CD8-positive, alpha-beta memory T cell (primary cell): ENCODE measurements around the gene SLC13A3. TPM values are rescaled to one million over a fixed set of nuclear protein-coding genes. Genes with fewer than 3 reads are reported as not detected.

Experiments used
- CTCF ChIA-PET: fragments of 350-600 bp; sonication (Branson Sonifier 250); formaldehyde crosslinking; loops from one replicate; lab custom pipeline; 2021; ENCODE audit warnings: antibody characterized with exemption; lab: Charles Lee
- POLR2A ChIA-PET: fragments of 350-600 bp; sonication (Branson Sonifier 250); formaldehyde crosslinking; loops from one replicate; lab custom pipeline; 2021; ENCODE audit warnings: antibody characterized with exemption; lab: Charles Lee
- DNase-seq, 5 donors: peaks; one replicate each; pipeline versions ENCODE4 v3.0.0 to v3.0.0-alpha.2; 2020 to 2022; ENCODE audit warnings: mixed read lengths in 1 of 5
- H3K27ac ChIP-seq: one replicate; pipeline ENCODE4 v1.7.0; 2013; ENCODE audit warnings: low read depth, mild to moderate bottlenecking, low read length, moderate library complexity
- H3K27me3 ChIP-seq: 2 replicates; pipeline ENCODE4 v1.7.0; 2013; ENCODE audit warnings: low read length, mild to moderate bottlenecking; ENCODE audit not compliant: insufficient read depth, poor library complexity, severe bottlenecking
- H3K36me3 ChIP-seq: 2 replicates; pipeline ENCODE4 v1.7.0; 2013; ENCODE audit warnings: mild to moderate bottlenecking, low read length, moderate library complexity; ENCODE audit not compliant: insufficient read depth
- H3K4me1 ChIP-seq: 2 replicates; pipeline ENCODE4 v1.7.0; 2013; ENCODE audit warnings: mild to moderate bottlenecking, low read length, moderate library complexity; ENCODE audit not compliant: insufficient read depth
- H3K4me3 ChIP-seq: 2 replicates; pipeline ENCODE4 v1.7.0; 2013; ENCODE audit warnings: mild to moderate bottlenecking, low read length
- H3K9me3 ChIP-seq: 2 replicates; pipeline ENCODE4 v1.7.0; 2013; ENCODE audit warnings: mild to moderate bottlenecking, low read length
- H3K27ac Mint-ChIP-seq, 8 donors: one replicate each; pipeline ENCODE4 v1.8.0; 2020 to 2021; ENCODE audit warnings: mixed read lengths in 8 of 8, mild to moderate bottlenecking in 6 of 8, inconsistent platforms in 3 of 8, moderate library complexity in 3 of 8
- H3K27me3 Mint-ChIP-seq, 2 donors: one replicate each; pipeline ENCODE4 v1.8.0; 2020 to 2021; ENCODE audit warnings: mixed read lengths in 2 of 2, mild to moderate bottlenecking in 1 of 2, moderate library complexity in 1 of 2
- H3K36me3 Mint-ChIP-seq, 3 donors: one replicate each; pipeline ENCODE4 v1.8.0; 2020 to 2021; ENCODE audit warnings: mixed read lengths in 3 of 3, inconsistent platforms in 1 of 3, mild to moderate bottlenecking in 1 of 3
- H3K4me1 Mint-ChIP-seq, 3 donors: one replicate each; pipeline ENCODE4 v1.8.0; 2020 to 2021; ENCODE audit warnings: mixed read lengths in 3 of 3, inconsistent platforms in 1 of 3, mild to moderate bottlenecking in 1 of 3
- H3K4me3 Mint-ChIP-seq, 7 donors: one replicate each; pipeline ENCODE4 v1.8.0; 2020 to 2021; ENCODE audit warnings: mixed read lengths in 7 of 7, mild to moderate bottlenecking in 6 of 7, moderate library complexity in 4 of 7, inconsistent platforms in 2 of 7
- H3K9me3 Mint-ChIP-seq, 5 donors: one replicate each; pipeline ENCODE4 v1.8.0; 2020 to 2022; ENCODE audit warnings: mixed read lengths in 5 of 5, mild to moderate bottlenecking in 3 of 5, moderate library complexity in 2 of 5, inconsistent platforms in 1 of 5
- polyA plus RNA-seq: library from polyadenylated mRNA; unstranded; fragments of 300-500 nt; fragmentation: Illumina TruSeq; gene quantifications from one replicate; pipeline ENCODE4 v1.2.3, GENCODE V29; 2021
- total RNA-seq, 2 experiments: library from RNA; stranded (reverse); gene quantifications; one replicate each; pipeline ENCODE4 v1.2.3, GENCODE V29; 2021

Gene SLC13A3
- total and polyA plus RNA-seq, 3 experiments from 2014 or later, result 0.11 TPM; not detected in 2

GRCh38 chr20:46572153-46572552 is 79.1 kb downstream of the SLC13A3 start:
- POLR2A ChIA-PET, result no interaction called here
- H3K9me3 Mint-ChIP-seq, result no peaks in the 10 kb centered on the region
- H3K4me3 Mint-ChIP-seq, result no peak overlapping the region
- Histone ChIP-seq H3K27ac (no peak overlapping the region), H3K4me3 (no peak overlapping the region), H3K27me3 (no peaks in the 10 kb centered on the region), H3K9me3 (no peaks in the 10 kb centered on the region), H3K4me1 (no peaks in the 10 kb centered on the region), H3K36me3 (no peaks in the 10 kb centered on the region)
- H3K36me3 Mint-ChIP-seq, result no peaks in the 10 kb centered on the region
- H3K27ac Mint-ChIP-seq, result no peak overlapping the region
- CTCF ChIA-PET, result no interaction called here
- no peaks in the 10 kb centered on the region for H3K4me1 Mint-ChIP-seq
- peaks cover 8 to 11% of the 10 kb centered on the region in 2 donors for H3K27me3 Mint-ChIP-seq
- no peak for DNase-seq

GRCh38 chr20:46571418-46571817 is 79.8 kb downstream of the SLC13A3 start:
- H3K27ac ChIP-seq, result no peak overlapping the region

GRCh38 chr20:46570956-46571355 is 80.3 kb downstream of the SLC13A3 start:
- POLR2A ChIA-PET, result no interaction called here
- no peaks in the 10 kb centered on the region for H3K4me1 Mint-ChIP-seq
- Histone ChIP-seq H3K36me3 (no peaks in the 10 kb centered on the region), H3K4me1 (no peaks in the 10 kb centered on the region), H3K9me3 (no peaks in the 10 kb centered on the region), H3K4me3 (no peak overlapping the region), H3K27ac (no peak overlapping the region), H3K27me3 (no peaks in the 10 kb centered on the region)
- CTCF ChIA-PET, result no interaction called here
- no peaks in the 10 kb centered on the region for H3K36me3 Mint-ChIP-seq
- DNase-seq, result no peak
- H3K27me3 Mint-ChIP-seq, result peaks cover 6 to 11% of the 10 kb centered on the region in 2 donors
- no peaks in the 10 kb centered on the region for H3K9me3 Mint-ChIP-seq
- H3K4me3 Mint-ChIP-seq, result no peak overlapping the region
- H3K27ac Mint-ChIP-seq, result no peak overlapping the region

More at GRCh38 chr20:46571418-46571817, 79.8 kb downstream of the SLC13A3 start:
- Mint-ChIP-seq H3K36me3 (no peaks in the 10 kb centered on the region), H3K9me3 (no peaks in the 10 kb centered on the region), H3K4me3 (no peak overlapping the region), H3K27me3 (peaks cover 9% of the 10 kb centered on the region in 2 donors), H3K27ac (no peak overlapping the region), H3K4me1 (no peaks in the 10 kb centered on the region)
- Histone ChIP-seq H3K9me3 (no peaks in the 10 kb centered on the region), H3K4me1 (no peaks in the 10 kb centered on the region), H3K27me3 (no peaks in the 10 kb centered on the region), H3K36me3 (no peaks in the 10 kb centered on the region), H3K4me3 (no peak overlapping the region)
- ChIA-PET POLR2A (no interaction called here), CTCF (no interaction called here)
- DNase-seq, result no peak

- Histone ChIP-seq H3K4me3 (no peak overlapping the region), H3K27ac (no peak overlapping the region), H3K9me3 (no peaks in the 10 kb centered on the region), H3K36me3 (no peaks in the 10 kb centered on the region), H3K4me1 (no peaks in the 10 kb centered on the region), H3K27me3 (no peaks in the 10 kb centered on the region)
- Mint-ChIP-seq H3K27ac (no peak overlapping the region), H3K4me1 (no peaks in the 10 kb centered on the region), H3K9me3 (no peaks in the 10 kb centered on the region), H3K36me3 (no peaks in the 10 kb centered on the region), H3K27me3 (peaks cover 6 to 13% of the 10 kb centered on the region in 2 donors), H3K4me3 (no peak overlapping the region)
- no peak for DNase-seq
- ChIA-PET CTCF (no interaction called here), POLR2A (no interaction called here)
Measured at GRCh38 chr20:46569961-46570360, 81.3 kb downstream of the SLC13A3 start.

- no peak for DNase-seq
- CTCF ChIA-PET, result no interaction called here
- peaks cover 6 to 13% of the 10 kb centered on the region in 2 donors for H3K27me3 Mint-ChIP-seq
- no peak overlapping the region for H3K4me3 Mint-ChIP-seq
- no peak overlapping the region for H3K27ac Mint-ChIP-seq
- no peaks in the 10 kb centered on the region for H3K9me3 ChIP-seq
- no peaks in the 10 kb centered on the region for H3K4me1 ChIP-seq
- no peaks in the 10 kb centered on the region for H3K27me3 ChIP-seq
- H3K36me3 Mint-ChIP-seq, result no peaks in the 10 kb centered on the region
- no peaks in the 10 kb centered on the region for H3K9me3 Mint-ChIP-seq
- no peak overlapping the region for H3K27ac ChIP-seq
- POLR2A ChIA-PET, result no interaction called here
- H3K4me1 Mint-ChIP-seq, result no peaks in the 10 kb centered on the region
- no peaks in the 10 kb centered on the region for H3K36me3 ChIP-seq
- no peak overlapping the region for H3K4me3 ChIP-seq
Measured at GRCh38 chr20:46568570-46569129, 82.6 kb downstream of the SLC13A3 start.

GRCh38 chr20:46566125-46566524 is 85.1 kb downstream of the SLC13A3 start:
- no peaks in the 10 kb centered on the region for H3K9me3 Mint-ChIP-seq
- Histone ChIP-seq H3K27me3 (no peaks in the 10 kb centered on the region), H3K4me1 (peaks cover 5% of the 10 kb centered on the region), H3K27ac (no peak overlapping the region), H3K9me3 (no peaks in the 10 kb centered on the region), H3K36me3 (no peaks in the 10 kb centered on the region), H3K4me3 (no peak overlapping the region)
- ChIA-PET POLR2A (no interaction called here), CTCF (no interaction called here)
- H3K4me1 Mint-ChIP-seq, result no peaks in the 10 kb centered on the region
- peaks cover 6 to 10% of the 10 kb centered on the region in 2 donors for H3K27me3 Mint-ChIP-seq
- no peaks in the 10 kb centered on the region for H3K36me3 Mint-ChIP-seq
- no peak overlapping the region for H3K27ac Mint-ChIP-seq
- no peak for DNase-seq
- no peak overlapping the region for H3K4me3 Mint-ChIP-seq

GRCh38 chr20:46564241-46564957 is 86.9 kb downstream of the SLC13A3 start:
- no peak overlapping the region for H3K4me3 Mint-ChIP-seq
- H3K4me1 Mint-ChIP-seq, result peaks cover 0 to 10% (median 2%) of the 10 kb centered on the region in 3 donors
- POLR2A ChIA-PET, result no interaction called here
- no peak overlapping the region for H3K27ac Mint-ChIP-seq
- no peak overlapping the region for H3K27ac ChIP-seq
- no peak for DNase-seq
- no peaks in the 10 kb centered on the region for H3K36me3 Mint-ChIP-seq
- H3K27me3 ChIP-seq, result no peaks in the 10 kb centered on the region
- H3K4me1 ChIP-seq, result peaks cover 5% of the 10 kb centered on the region
- CTCF ChIA-PET, result interaction anchor here (0.8 kb wide), 1 partner anchor 8 kb away, joined by 3 read pairs; no protein-coding TSS in a partner anchor
- peaks cover 6 to 10% of the 10 kb centered on the region in 2 donors for H3K27me3 Mint-ChIP-seq
- no peak overlapping the region for H3K4me3 ChIP-seq
- no peaks in the 10 kb centered on the region for H3K9me3 Mint-ChIP-seq
- H3K9me3 ChIP-seq, result no peaks in the 10 kb centered on the region
- H3K36me3 ChIP-seq, result no peaks in the 10 kb centered on the region

- H3K36me3 Mint-ChIP-seq, result no peaks in the 10 kb centered on the region
- no peaks in the 10 kb centered on the region for H3K9me3 ChIP-seq
Measured at GRCh38 chr20:46563860-46564221, 87.4 kb downstream of the SLC13A3 start.

More at GRCh38 chr20:46563860-46564221, 87.4 kb downstream of the SLC13A3 start:
- H3K27me3 ChIP-seq, result no peaks in the 10 kb centered on the region
- peaks cover 6 to 10% of the 10 kb centered on the region in 2 donors for H3K27me3 Mint-ChIP-seq
- peaks cover 0 to 10% (median 2%) of the 10 kb centered on the region in 3 donors for H3K4me1 Mint-ChIP-seq
- CTCF ChIA-PET, result no interaction called here
- H3K27ac ChIP-seq, result no peak overlapping the region
- no peaks in the 10 kb centered on the region for H3K9me3 Mint-ChIP-seq
- POLR2A ChIA-PET, result no interaction called here
- no peak overlapping the region for H3K27ac Mint-ChIP-seq
- no peak for DNase-seq
- H3K4me1 ChIP-seq, result peaks cover 5% of the 10 kb centered on the region
- H3K4me3 ChIP-seq, result no peak overlapping the region
- no peak overlapping the region for H3K4me3 Mint-ChIP-seq
- no peaks in the 10 kb centered on the region for H3K36me3 ChIP-seq
